Stimulated activated naive B cell treated with anti-CD40 and anti-IgM and Interleukin-4, amounts not matched to agents 10 μg/mL and 1 μg/mL and 100 μg/mL, for 72 hours (primary cell): ENCODE data around the gene ARHGEF19.
"Not testable (repeated sequence)": the region's sequence is repeated elsewhere in the genome, so short reads cannot be mapped to it uniquely, and the experiment has no call there.

ENCODE experiments used
- ATAC-seq, 2 donors: fragments of 150-1000 bp; cut with Tn5 transposase; replicated peaks; 2 replicates each; pipeline ENCODE4 v1.10.0; 2021; ENCODE audit warnings: moderate library complexity in 1 of 2
- DNase-seq: peaks from one replicate; pipeline ENCODE4 v3.0.0; 2021
- H3K27ac Mint-ChIP-seq: one replicate; pipeline ENCODE4 v1.8.0; 2022; ENCODE audit warnings: mild to moderate bottlenecking, mixed read lengths
- H3K27me3 Mint-ChIP-seq, 2 donors: one replicate each; pipeline ENCODE4 v1.8.0; 2022; ENCODE audit warnings: mixed read lengths in 2 of 2
- H3K36me3 Mint-ChIP-seq, 2 donors: one replicate each; pipeline ENCODE4 v1.8.0; 2022; ENCODE audit warnings: mixed read lengths in 2 of 2, mild to moderate bottlenecking in 1 of 2
- H3K4me1 Mint-ChIP-seq, 2 donors: one replicate each; pipeline ENCODE4 v1.8.0; 2022; ENCODE audit warnings: mixed read lengths in 2 of 2, mild to moderate bottlenecking in 1 of 2
- H3K4me3 Mint-ChIP-seq, 2 donors: one replicate each; pipeline ENCODE4 v1.8.0; 2022; ENCODE audit warnings: mild to moderate bottlenecking in 2 of 2, mixed read lengths in 2 of 2, moderate library complexity in 1 of 2
- H3K9me3 Mint-ChIP-seq, 2 donors: one replicate each; pipeline ENCODE4 v1.8.0; 2022; ENCODE audit warnings: mixed read lengths in 2 of 2, mild to moderate bottlenecking in 1 of 2

The ARHGEF19 gene

GRCh38 chr1:16236511-16237342 lies 24.3 kb upstream of the ARHGEF19 start, which contains the start of gene CPLANE2:
Gene CPLANE2, minus strand, starts transcription at chr1:16237183. Its CDS starts 441 bp downstream, at chr1:16236742.
- peak within 1 kb of the TSS; percentile 92 to 97 for H3K4me3 Mint-ChIP-seq
- H3K4me1 Mint-ChIP-seq: peaks cover 11 to 25% of the 10 kb centered on the region in 2 donors
- no peaks in the 10 kb centered on the region for H3K9me3 Mint-ChIP-seq
- H3K27ac Mint-ChIP-seq: peak within 1 kb of the TSS; percentile 97
- peaks cover 8 to 12% of the 10 kb centered on the region in 2 donors for H3K36me3 Mint-ChIP-seq
- peak; percentile 95 for DNase-seq
- no peaks in the 10 kb centered on the region for H3K27me3 Mint-ChIP-seq
- ATAC-seq: peak; percentile 87 to 88

GRCh38 chr1:16235944-16236510 lies 23.6 kb upstream of the ARHGEF19 start:
- H3K4me1 Mint-ChIP-seq: peaks cover 11 to 25% of the 10 kb centered on the region in 2 donors
- H3K9me3 Mint-ChIP-seq: no peaks in the 10 kb centered on the region
- peak overlapping the region; percentile 92 to 97 for H3K4me3 Mint-ChIP-seq
- peaks cover 8 to 12% of the 10 kb centered on the region in 2 donors for H3K36me3 Mint-ChIP-seq
- ATAC-seq: peak; percentile 84 to 87
- peak overlapping the region; percentile 97 for H3K27ac Mint-ChIP-seq
- no peak for DNase-seq
- H3K27me3 Mint-ChIP-seq: no peaks in the 10 kb centered on the region

- H3K36me3 Mint-ChIP-seq: peaks cover 8 to 12% of the 10 kb centered on the region in 2 donors
- H3K4me3 Mint-ChIP-seq: no peak overlapping the region
- ATAC-seq (no peak), DNase-seq (no peak)
- H3K9me3 Mint-ChIP-seq: no peaks in the 10 kb centered on the region
- peaks cover 11 to 25% of the 10 kb centered on the region in 2 donors for H3K4me1 Mint-ChIP-seq
- H3K27ac Mint-ChIP-seq: no peak overlapping the region
- no peaks in the 10 kb centered on the region for H3K27me3 Mint-ChIP-seq
Observed at GRCh38 chr1:16235347-16235746, 22.9 kb upstream of the ARHGEF19 start.

- ATAC-seq (no peak), DNase-seq (no peak)
- Mint-ChIP-seq H3K27ac (no peak overlapping the region), H3K36me3 (peaks cover 8 to 12% of the 10 kb centered on the region in 2 donors), H3K4me3 (no peak overlapping the region), H3K27me3 (peaks cover 5 to 11% of the 10 kb centered on the region in 2 donors), H3K4me1 (peaks cover 11 to 29% of the 10 kb centered on the region in 2 donors), H3K9me3 (no peaks in the 10 kb centered on the region)
Observed at GRCh38 chr1:16233431-16233830, 21.0 kb upstream of the ARHGEF19 start.

- peaks cover 11 to 15% of the 10 kb centered on the region in 2 donors for H3K36me3 Mint-ChIP-seq
- peaks cover 15 to 22% of the 10 kb centered on the region in 2 donors for H3K27me3 Mint-ChIP-seq
- H3K9me3 Mint-ChIP-seq: no peaks in the 10 kb centered on the region
- no peak overlapping the region for H3K27ac Mint-ChIP-seq
- no peak overlapping the region for H3K4me3 Mint-ChIP-seq
- H3K4me1 Mint-ChIP-seq: peaks cover 16 to 35% of the 10 kb centered on the region in 2 donors
- no peak for ATAC-seq
- no peak for DNase-seq
Observed at GRCh38 chr1:16232316-16232710, 19.9 kb upstream of the ARHGEF19 start.

GRCh38 chr1:16231331-16232315 lies 19.2 kb upstream of the ARHGEF19 start:
- Mint-ChIP-seq H3K9me3 (no peaks in the 10 kb centered on the region), H3K27me3 (peaks cover 18 to 27% of the 10 kb centered on the region in 2 donors), H3K4me3 (no peak overlapping the region), H3K27ac (no peak overlapping the region), H3K36me3 (peaks cover 12 to 15% of the 10 kb centered on the region in 2 donors), H3K4me1 (peaks cover 11 to 31% of the 10 kb centered on the region in 2 donors)
- DNase-seq (no peak), ATAC-seq (no peak)

- no peaks in the 10 kb centered on the region for H3K9me3 Mint-ChIP-seq
- peaks cover 27 to 36% of the 10 kb centered on the region in 2 donors for H3K27me3 Mint-ChIP-seq
- DNase-seq (no peak), ATAC-seq (no peak)
- peaks cover 7 to 23% of the 10 kb centered on the region in 2 donors for H3K4me1 Mint-ChIP-seq
- no peak overlapping the region for H3K4me3 Mint-ChIP-seq
- H3K27ac Mint-ChIP-seq: no peak overlapping the region
- peaks cover 12 to 19% of the 10 kb centered on the region in 2 donors for H3K36me3 Mint-ChIP-seq
Observed at GRCh38 chr1:16230744-16231143, 18.3 kb upstream of the ARHGEF19 start.

- peaks cover 6 to 19% of the 10 kb centered on the region in 2 donors for H3K4me1 Mint-ChIP-seq
- no peak overlapping the region for H3K4me3 Mint-ChIP-seq
- no peak overlapping the region for H3K27ac Mint-ChIP-seq
- ATAC-seq: no peak
- no peaks in the 10 kb centered on the region for H3K9me3 Mint-ChIP-seq
- peaks cover 12 to 19% of the 10 kb centered on the region in 2 donors for H3K36me3 Mint-ChIP-seq
- DNase-seq: no peak
- H3K27me3 Mint-ChIP-seq: peaks cover 27 to 41% of the 10 kb centered on the region in 2 donors
Observed at GRCh38 chr1:16229976-16230740, 17.7 kb upstream of the ARHGEF19 start.

GRCh38 chr1:16226490-16227179 lies 14.2 kb upstream of the ARHGEF19 start:
- Mint-ChIP-seq H3K36me3 (peaks cover 4 to 14% of the 10 kb centered on the region in 2 donors), H3K4me1 (peaks cover 9 to 21% of the 10 kb centered on the region in 2 donors), H3K9me3 (no peaks in the 10 kb centered on the region), H3K27me3 (peaks cover 35 to 52% of the 10 kb centered on the region in 2 donors), H3K27ac (no peak overlapping the region), H3K4me3 (peak overlapping the region; percentile 5 to 62)
- DNase-seq (no peak), ATAC-seq (no peak)

- Mint-ChIP-seq H3K4me1 (peaks cover 9 to 21% of the 10 kb centered on the region in 2 donors), H3K4me3 (no peak overlapping the region), H3K36me3 (peaks cover 4 to 14% of the 10 kb centered on the region in 2 donors), H3K9me3 (no peaks in the 10 kb centered on the region), H3K27me3 (peaks cover 38 to 58% of the 10 kb centered on the region in 2 donors), H3K27ac (no peak overlapping the region)
- DNase-seq (no peak), ATAC-seq (no peak)
Observed at GRCh38 chr1:16226129-16226489, 13.7 kb upstream of the ARHGEF19 start.

- Mint-ChIP-seq H3K4me3 (no peak overlapping the region), H3K27ac (no peak overlapping the region), H3K9me3 (no peaks in the 10 kb centered on the region), H3K36me3 (peaks cover 4 to 14% of the 10 kb centered on the region in 2 donors), H3K27me3 (peaks cover 38 to 58% of the 10 kb centered on the region in 2 donors), H3K4me1 (peaks cover 9 to 21% of the 10 kb centered on the region in 2 donors)
- ATAC-seq (no peak), DNase-seq (no peak)
Observed at GRCh38 chr1:16224472-16224871, 12.0 kb upstream of the ARHGEF19 start.

- not testable (repeated sequence) for H3K9me3 Mint-ChIP-seq, H3K4me3 Mint-ChIP-seq, DNase-seq, H3K27ac Mint-ChIP-seq, ATAC-seq
- Mint-ChIP-seq H3K27me3 (peaks cover 27 to 40% of the 10 kb centered on the region in 2 donors), H3K4me1 (peaks cover 7 to 19% of the 10 kb centered on the region in 2 donors), H3K36me3 (peaks cover 4 to 14% of the 10 kb centered on the region in 2 donors)
Observed at GRCh38 chr1:16222716-16223115, 10.3 kb upstream of the ARHGEF19 start.

GRCh38 chr1:16221499-16221898 lies 9.0 kb upstream of the ARHGEF19 start:
- Mint-ChIP-seq H3K27me3 (peaks cover 19 to 30% of the 10 kb centered on the region in 2 donors), H3K4me3 (no peak overlapping the region), H3K36me3 (peaks cover 0 to 9% of the 10 kb centered on the region in 2 donors), H3K4me1 (peaks cover 7 to 25% of the 10 kb centered on the region in 2 donors), H3K27ac (no peak overlapping the region), H3K9me3 (peaks cover 0 to 1% of the 10 kb centered on the region in 2 donors)
- ATAC-seq (no peak), DNase-seq (no peak)
